HUDEP-2 (cell line): ENCODE data around the gene MINAR2.
A peak's percentile ranks its signal among the peaks of the same experiment; 100 is the strongest.

Experiments used
- DNase-seq, 76 experiments: peaks; one replicate each; lab custom pipeline; 2025; ENCODE audit not compliant: unreplicated experiment in 76 of 76; lab: John Stamatoyannopoulos, UW

MINAR2 gene

DNA sequence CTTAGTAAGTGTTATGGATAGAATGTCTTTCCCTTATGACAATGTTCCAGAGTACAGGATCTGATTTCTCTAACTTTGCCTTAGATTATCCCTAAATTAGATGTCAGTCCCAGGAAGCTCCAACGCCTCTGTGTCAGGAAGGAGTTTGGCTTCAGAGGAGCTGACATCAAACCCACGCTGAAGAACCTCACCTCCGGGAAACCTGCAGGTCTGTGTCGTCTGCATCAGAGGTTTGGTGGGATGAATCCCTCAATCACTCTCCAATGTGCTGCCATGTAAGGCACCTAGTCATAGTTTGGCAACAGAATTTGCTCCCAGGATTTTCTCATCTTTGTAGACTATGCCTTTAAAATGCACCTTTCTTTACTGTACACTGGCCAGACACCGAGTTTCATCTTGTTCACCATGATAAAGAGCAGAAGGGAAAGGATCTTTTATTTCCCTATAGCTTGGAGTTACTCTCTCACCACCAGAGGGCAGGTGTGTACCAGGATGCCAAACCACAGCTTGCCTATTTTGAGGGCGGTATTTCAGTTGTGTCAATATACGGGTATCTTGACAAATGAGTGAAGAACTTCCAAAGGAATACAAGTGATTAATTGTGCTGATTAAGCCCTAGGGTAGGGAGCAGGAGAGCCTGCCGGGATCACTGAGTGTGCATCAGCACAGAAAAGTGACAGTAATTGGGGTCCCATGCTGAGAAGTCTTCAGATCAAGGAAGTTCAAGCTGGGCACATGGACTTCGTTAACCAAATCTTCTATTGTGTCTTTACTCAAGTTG, 23.4 kb downstream of the MINAR2 start:
- DNase-seq = peak in 50 of 76 experiments; percentile 0 to 69 (median 20)

- DNase-seq = no peak
These were observed 25.5 kb downstream of the MINAR2 start for GRCh38 chr5:129773376-129773775.

DNA sequence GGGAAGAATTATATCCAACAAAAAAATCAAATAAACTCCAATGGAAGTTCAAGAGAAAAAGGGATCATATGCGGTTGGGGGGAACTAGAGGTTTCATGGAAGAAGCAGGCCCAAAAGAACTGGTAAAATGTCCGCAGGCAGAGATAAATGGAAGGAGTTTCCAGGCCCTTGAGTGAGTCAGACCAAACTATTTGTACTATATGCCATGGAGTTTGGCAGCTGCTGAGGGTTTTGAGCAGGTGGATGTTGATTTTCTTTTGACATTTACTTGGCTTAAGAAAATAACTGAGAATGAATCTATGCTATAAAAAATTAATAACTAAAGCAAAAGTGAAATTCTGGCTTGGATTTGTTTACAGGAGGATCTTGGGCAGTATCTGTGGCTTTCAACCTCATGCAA, 33.7 kb downstream of the MINAR2 start:
- no peak for DNase-seq

DNA sequence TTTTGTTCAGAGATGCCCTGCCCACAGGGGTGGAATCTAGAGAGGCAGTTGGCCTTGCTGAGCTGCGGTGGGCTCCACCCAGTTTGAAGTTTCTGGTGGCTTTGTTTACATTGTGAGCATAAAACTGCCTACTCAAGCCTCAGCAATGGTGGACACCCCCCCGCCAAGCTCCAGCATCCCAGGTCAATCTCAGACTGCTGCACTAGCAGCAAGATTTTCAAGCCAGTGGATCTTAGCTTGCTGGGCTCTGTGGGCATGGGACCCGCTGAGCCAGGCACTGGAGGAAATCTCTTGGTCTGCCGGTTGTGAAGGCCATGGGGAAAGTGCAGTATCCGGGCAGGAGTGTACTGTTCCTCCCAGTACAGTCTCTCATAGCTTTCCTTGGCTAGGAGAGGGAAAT, 55.5 kb downstream of the MINAR2 start:
- no peak for DNase-seq

- no peak for DNase-seq
These were observed 56.8 kb downstream of the MINAR2 start for GRCh38 chr5:129804705-129805104.

- no peak for DNase-seq
These were observed 59.4 kb downstream of the MINAR2 start for GRCh38 chr5:129807162-129807814.
